HG02642 (cell line): ENCODE results near the gene INPP4A.
A peak's percentile ranks its signal among the peaks of the same experiment; 100 is the strongest.

Experiments used
- ATAC-seq: cut with Tn5 transposase; IDR thresholded peaks from one replicate; pipeline ENCODE4 v1.9.1; 2021; ENCODE audit warnings: mild to moderate bottlenecking; ENCODE audit not compliant: unreplicated experiment, poor library complexity

Gene INPP4A

GRCh38 chr2:98605076-98605475 lies 160.4 kb downstream of the INPP4A start:
- no peak for ATAC-seq

- no peak for ATAC-seq
Measured at GRCh38 chr2:98606431-98606830, 161.8 kb downstream of the INPP4A start.

GRCh38 chr2:98607104-98607503 lies 162.4 kb downstream of the INPP4A start:
- ATAC-seq: no peak

GRCh38 chr2:98607741-98608115 lies 163.1 kb downstream of the INPP4A start:
- no peak for ATAC-seq

- peak; percentile 92 for ATAC-seq
Measured at GRCh38 chr2:98608116-98608961, 163.7 kb downstream of the INPP4A start, which contains the start of the genes COA5 and UNC50. COA5 (minus strand) TSS chr2:98608512; CDS start chr2:98608405, 107 bp downstream. UNC50 (plus strand) TSS chr2:98608589; CDS start chr2:98609760, 1,171 bp downstream.

GRCh38 chr2:98608962-98609604 lies 164.4 kb downstream of the INPP4A start:
- ATAC-seq: peak; percentile 16

GRCh38 chr2:98614024-98614739 lies 169.5 kb downstream of the INPP4A start:
- ATAC-seq: no peak

GRCh38 chr2:98615481-98615880 lies 170.8 kb downstream of the INPP4A start:
- ATAC-seq: no peak

- no peak for ATAC-seq
Measured at GRCh38 chr2:98617149-98617548, 172.5 kb downstream of the INPP4A start.

- no peak for ATAC-seq
Measured at GRCh38 chr2:98623657-98624056, 179.0 kb downstream of the INPP4A start.

GRCh38 chr2:98632351-98632750 lies 187.7 kb downstream of the INPP4A start:
- ATAC-seq: no peak

GRCh38 chr2:98634406-98635092 lies 189.9 kb downstream of the INPP4A start:
- no peak for ATAC-seq

- ATAC-seq: peak; percentile 59
Measured at GRCh38 chr2:98637401-98638147, 192.9 kb downstream of the INPP4A start.

- ATAC-seq: no peak
Measured at GRCh38 chr2:98643496-98644100, 198.9 kb downstream of the INPP4A start.
